Measurements from ENCODE around the gene TXLNG.

DNA sequence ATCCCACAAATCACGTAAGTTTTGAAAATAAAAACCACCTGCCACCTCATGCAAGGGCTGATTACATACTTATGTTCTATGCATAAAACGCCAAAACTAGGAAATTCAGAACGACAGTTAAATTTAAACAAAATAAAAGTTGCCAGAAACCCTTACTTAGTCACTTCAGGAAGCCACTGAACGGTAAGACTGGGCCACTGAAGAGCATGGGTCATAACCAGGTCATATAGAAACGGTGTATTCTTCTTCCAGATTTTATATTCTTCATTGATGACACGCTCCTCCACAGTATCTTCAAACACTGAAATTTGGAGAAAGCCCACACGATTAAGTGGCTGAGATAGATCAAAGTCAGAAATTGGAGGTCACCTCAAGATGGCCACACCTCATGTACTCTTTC, 82.7 kb downstream of the TXLNG start:
- TF ChIP-seq, protein P1, sequence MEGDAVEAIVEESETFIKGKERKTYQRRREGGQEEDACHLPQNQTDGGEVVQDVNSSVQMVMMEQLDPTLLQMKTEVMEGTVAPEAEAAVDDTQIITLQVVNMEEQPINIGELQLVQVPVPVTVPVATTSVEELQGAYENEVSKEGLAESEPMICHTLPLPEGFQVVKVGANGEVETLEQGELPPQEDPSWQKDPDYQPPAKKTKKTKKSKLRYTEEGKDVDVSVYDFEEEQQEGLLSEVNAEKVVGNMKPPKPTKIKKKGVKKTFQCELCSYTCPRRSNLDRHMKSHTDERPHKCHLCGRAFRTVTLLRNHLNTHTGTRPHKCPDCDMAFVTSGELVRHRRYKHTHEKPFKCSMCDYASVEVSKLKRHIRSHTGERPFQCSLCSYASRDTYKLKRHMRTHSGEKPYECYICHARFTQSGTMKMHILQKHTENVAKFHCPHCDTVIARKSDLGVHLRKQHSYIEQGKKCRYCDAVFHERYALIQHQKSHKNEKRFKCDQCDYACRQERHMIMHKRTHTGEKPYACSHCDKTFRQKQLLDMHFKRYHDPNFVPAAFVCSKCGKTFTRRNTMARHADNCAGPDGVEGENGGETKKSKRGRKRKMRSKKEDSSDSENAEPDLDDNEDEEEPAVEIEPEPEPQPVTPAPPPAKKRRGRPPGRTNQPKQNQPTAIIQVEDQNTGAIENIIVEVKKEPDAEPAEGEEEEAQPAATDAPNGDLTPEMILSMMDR (IDR thresholded peaks at IDR 0.05; ENCODE audit: insufficient read depth, low read length) = no peak
- TF ChIP-seq GABPA (IDR thresholded peaks at IDR 0.05; ENCODE audit: low read depth) (no peak), POLR2AphosphoS5 (IDR thresholded peaks at IDR 0.05; ENCODE audit: low read depth) (no peak), SPI1 (IDR thresholded peaks at IDR 0.05; ENCODE audit: borderline replicate concordance, low read depth) (no peak)
- TF ChIP-seq, protein P2, sequence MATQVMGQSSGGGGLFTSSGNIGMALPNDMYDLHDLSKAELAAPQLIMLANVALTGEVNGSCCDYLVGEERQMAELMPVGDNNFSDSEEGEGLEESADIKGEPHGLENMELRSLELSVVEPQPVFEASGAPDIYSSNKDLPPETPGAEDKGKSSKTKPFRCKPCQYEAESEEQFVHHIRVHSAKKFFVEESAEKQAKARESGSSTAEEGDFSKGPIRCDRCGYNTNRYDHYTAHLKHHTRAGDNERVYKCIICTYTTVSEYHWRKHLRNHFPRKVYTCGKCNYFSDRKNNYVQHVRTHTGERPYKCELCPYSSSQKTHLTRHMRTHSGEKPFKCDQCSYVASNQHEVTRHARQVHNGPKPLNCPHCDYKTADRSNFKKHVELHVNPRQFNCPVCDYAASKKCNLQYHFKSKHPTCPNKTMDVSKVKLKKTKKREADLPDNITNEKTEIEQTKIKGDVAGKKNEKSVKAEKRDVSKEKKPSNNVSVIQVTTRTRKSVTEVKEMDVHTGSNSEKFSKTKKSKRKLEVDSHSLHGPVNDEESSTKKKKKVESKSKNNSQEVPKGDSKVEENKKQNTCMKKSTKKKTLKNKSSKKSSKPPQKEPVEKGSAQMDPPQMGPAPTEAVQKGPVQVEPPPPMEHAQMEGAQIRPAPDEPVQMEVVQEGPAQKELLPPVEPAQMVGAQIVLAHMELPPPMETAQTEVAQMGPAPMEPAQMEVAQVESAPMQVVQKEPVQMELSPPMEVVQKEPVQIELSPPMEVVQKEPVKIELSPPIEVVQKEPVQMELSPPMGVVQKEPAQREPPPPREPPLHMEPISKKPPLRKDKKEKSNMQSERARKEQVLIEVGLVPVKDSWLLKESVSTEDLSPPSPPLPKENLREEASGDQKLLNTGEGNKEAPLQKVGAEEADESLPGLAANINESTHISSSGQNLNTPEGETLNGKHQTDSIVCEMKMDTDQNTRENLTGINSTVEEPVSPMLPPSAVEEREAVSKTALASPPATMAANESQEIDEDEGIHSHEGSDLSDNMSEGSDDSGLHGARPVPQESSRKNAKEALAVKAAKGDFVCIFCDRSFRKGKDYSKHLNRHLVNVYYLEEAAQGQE (IDR thresholded peaks at IDR 0.05; ENCODE audit: insufficient replicate concordance, low read depth) = no peak

Data from HL-60 (cell line).